HL-60 (cell line): Measurements from ENCODE around the gene HSPA4L.

Experiments used
- DNase-seq, 2 experiments: peaks; one replicate each; pipeline ENCODE4 v3.0.0-alpha.2; 2010 to 2020; ENCODE audit warnings: low read depth in 1 of 2, low spot score in 1 of 2
- H3K27ac ChIP-seq: fragments of 250-450 bp; sonication (Bioruptor Pico); replicated peaks from 2 replicates; pipeline ENCODE4 v1.5.1; 2020; ENCODE audit warnings: mild to moderate bottlenecking, moderate library complexity
- H3K27me3 ChIP-seq: fragments of 250-450 bp; sonication (Bioruptor Pico); 2 replicates; pipeline ENCODE4 v1.5.1; 2021; ENCODE audit warnings: mild to moderate bottlenecking, moderate library complexity; ENCODE audit not compliant: insufficient read depth, poor library complexity, severe bottlenecking
- H3K4me3 ChIP-seq: replicated peaks from 2 replicates; pipeline ENCODE4 v1.5.1; 2011; ENCODE audit warnings: mild to moderate bottlenecking, control low read depth, low read length; ENCODE audit not compliant: insufficient read depth
- GABPA ChIP-seq: IDR thresholded peaks from 2 replicates; pipeline ENCODE4 v1.6.1; 2012; ENCODE audit warnings: low read depth
- POLR2AphosphoS5 ChIP-seq: IDR thresholded peaks from 2 replicates; pipeline ENCODE4 v1.6.1; 2012; ENCODE audit warnings: low read depth
- SPI1 ChIP-seq: IDR thresholded peaks from 2 replicates; pipeline ENCODE4 v1.6.1; 2012; ENCODE audit warnings: low read depth, mild to moderate bottlenecking, borderline replicate concordance
- long read RNA-seq: library from polyadenylated mRNA; unstranded; transcript quantifications from one replicate; pipeline ENCODE4 v2.0.0, GENCODE V29; 2020
- TF ChIP-seq, protein P1 (sequence below): IDR thresholded peaks from one replicate; pipeline ENCODE4 v1.5.1; 2011; ENCODE audit warnings: low read length, control low read depth, inconsistent platforms; ENCODE audit not compliant: insufficient read depth
- TF ChIP-seq, protein P2 (sequence below): IDR thresholded peaks from 2 replicates; pipeline ENCODE4 v1.6.1; 2012; ENCODE audit warnings: low read depth; ENCODE audit not compliant: insufficient replicate concordance

The HSPA4L gene
- long read RNA-seq, full-length matches to known transcripts: 20 of 108 reads
- long read RNA-seq, partial matches to known transcripts: 79 of 108 reads
- long read RNA-seq, other reads (novel, unspliced or antisense): 9 of 108 reads

DNA sequence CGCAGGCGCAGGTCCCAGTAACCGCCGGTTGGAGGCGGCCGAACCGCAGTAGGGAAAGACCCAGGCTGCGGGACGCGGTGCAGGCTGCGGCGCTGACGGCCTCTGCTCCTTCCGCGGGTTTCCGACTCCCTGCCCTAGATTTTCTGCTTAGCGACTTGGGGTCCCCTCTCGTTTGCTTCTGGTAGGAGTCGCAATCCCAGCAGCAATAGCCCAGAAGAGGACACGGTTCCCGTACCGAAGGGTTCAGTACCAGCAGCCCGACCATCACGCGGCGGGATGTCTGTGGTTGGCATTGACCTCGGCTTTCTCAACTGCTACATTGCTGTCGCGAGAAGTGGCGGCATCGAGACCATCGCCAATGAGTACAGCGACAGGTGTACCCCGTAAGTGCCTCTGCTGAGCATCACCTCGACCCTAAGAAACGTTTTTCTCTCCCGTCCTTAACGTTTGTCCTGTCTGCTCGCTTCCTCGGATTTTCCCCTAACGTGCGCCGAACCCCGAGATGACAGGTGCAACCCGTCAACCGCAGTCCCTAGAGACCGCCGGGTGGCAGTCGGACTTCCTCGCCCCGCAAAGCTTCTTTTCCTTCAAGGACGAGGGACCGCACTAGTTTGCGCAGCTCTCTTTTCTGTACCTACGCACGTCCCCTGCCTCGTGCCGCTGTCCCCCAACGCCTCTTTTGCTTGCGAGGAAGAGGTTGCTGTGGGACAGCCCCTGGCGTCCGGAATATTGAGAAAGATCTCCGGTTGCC lies at the start of gene HSPA4L:
TSS of gene HSPA4L (plus strand) at position 48 of the 751 bp plus-strand sequence. CDS start at position 277, 229 bp downstream.
- no peak for TF ChIP-seq GABPA
- TF ChIP-seq POLR2AphosphoS5: peak; percentile 78
- TF ChIP-seq, protein P1, sequence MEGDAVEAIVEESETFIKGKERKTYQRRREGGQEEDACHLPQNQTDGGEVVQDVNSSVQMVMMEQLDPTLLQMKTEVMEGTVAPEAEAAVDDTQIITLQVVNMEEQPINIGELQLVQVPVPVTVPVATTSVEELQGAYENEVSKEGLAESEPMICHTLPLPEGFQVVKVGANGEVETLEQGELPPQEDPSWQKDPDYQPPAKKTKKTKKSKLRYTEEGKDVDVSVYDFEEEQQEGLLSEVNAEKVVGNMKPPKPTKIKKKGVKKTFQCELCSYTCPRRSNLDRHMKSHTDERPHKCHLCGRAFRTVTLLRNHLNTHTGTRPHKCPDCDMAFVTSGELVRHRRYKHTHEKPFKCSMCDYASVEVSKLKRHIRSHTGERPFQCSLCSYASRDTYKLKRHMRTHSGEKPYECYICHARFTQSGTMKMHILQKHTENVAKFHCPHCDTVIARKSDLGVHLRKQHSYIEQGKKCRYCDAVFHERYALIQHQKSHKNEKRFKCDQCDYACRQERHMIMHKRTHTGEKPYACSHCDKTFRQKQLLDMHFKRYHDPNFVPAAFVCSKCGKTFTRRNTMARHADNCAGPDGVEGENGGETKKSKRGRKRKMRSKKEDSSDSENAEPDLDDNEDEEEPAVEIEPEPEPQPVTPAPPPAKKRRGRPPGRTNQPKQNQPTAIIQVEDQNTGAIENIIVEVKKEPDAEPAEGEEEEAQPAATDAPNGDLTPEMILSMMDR: no peak
- TF ChIP-seq SPI1: no peak
- TF ChIP-seq, protein P2, sequence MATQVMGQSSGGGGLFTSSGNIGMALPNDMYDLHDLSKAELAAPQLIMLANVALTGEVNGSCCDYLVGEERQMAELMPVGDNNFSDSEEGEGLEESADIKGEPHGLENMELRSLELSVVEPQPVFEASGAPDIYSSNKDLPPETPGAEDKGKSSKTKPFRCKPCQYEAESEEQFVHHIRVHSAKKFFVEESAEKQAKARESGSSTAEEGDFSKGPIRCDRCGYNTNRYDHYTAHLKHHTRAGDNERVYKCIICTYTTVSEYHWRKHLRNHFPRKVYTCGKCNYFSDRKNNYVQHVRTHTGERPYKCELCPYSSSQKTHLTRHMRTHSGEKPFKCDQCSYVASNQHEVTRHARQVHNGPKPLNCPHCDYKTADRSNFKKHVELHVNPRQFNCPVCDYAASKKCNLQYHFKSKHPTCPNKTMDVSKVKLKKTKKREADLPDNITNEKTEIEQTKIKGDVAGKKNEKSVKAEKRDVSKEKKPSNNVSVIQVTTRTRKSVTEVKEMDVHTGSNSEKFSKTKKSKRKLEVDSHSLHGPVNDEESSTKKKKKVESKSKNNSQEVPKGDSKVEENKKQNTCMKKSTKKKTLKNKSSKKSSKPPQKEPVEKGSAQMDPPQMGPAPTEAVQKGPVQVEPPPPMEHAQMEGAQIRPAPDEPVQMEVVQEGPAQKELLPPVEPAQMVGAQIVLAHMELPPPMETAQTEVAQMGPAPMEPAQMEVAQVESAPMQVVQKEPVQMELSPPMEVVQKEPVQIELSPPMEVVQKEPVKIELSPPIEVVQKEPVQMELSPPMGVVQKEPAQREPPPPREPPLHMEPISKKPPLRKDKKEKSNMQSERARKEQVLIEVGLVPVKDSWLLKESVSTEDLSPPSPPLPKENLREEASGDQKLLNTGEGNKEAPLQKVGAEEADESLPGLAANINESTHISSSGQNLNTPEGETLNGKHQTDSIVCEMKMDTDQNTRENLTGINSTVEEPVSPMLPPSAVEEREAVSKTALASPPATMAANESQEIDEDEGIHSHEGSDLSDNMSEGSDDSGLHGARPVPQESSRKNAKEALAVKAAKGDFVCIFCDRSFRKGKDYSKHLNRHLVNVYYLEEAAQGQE: peak; percentile 35
- peak; percentile 44 to 73 for DNase-seq
- Histone ChIP-seq H3K27ac (peak within 1 kb of the TSS; percentile 83), H3K4me3 (peak within 1 kb of the TSS; percentile 57), H3K27me3 (no peaks in the 10 kb centered on the region)

DNA sequence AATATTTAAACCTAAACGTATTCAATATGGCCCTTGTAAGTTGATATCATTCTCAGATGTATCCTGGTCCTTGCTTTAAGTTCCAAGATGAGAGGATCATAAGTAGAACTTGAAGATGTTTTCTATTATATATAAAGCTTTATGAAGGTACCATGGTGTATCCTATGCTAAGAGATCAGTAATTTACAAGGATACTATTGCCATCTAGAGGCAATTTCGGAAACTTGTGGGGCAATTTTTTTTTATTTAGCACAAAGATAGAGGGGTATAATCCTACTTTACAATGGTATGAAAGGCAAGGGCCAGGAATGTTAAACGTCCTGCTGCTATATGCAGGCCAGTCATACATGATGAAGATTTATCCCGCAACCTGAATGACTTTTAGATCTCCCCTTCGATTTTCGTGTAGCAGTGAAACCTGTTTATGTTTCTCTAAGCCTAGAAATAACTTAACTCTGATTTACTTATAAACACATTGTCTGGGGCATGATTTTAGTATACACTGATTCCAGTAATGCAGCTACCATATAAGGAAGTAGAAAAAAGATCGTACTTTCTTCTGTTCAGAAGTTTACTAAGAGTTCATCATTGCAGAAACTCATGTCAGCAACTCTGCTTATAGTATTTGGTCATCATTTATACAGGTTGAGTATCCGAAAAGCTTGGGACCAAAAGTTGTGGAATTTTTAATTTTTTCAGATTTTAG lies 49.3 kb upstream of the HSPA4L start:
- TF ChIP-seq GABPA: no peak
- TF ChIP-seq, protein P1: peak; percentile 1
- TF ChIP-seq POLR2AphosphoS5: no peak
- TF ChIP-seq, protein P2: no peak
- TF ChIP-seq SPI1: no peak
- H3K27ac ChIP-seq: no peak overlapping the region
- DNase-seq: peak in 1 of 2 experiments; percentile 6
- peaks cover 4% of the 10 kb centered on the region for H3K27me3 ChIP-seq
- H3K4me3 ChIP-seq: no peak overlapping the region

DNA sequence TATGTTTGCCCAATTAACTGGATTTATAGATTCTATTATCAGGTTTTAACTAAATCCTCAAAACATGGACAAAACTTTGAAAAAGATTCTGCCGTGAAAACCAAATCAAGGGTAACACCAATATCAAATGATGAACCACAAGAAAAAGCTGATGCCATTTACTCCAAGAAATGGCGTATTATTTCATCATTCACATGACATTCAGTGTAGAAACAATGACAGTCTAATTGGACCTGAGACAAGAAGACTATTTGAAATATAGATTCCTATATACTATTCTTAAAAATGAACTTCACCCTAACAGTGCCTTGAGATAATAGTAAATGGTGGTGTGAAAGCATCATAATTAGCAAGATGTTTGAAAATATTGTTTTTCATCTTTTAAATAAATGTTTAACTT lies 47.1 kb upstream of the HSPA4L start:
- TF ChIP-seq, protein P2: no peak
- TF ChIP-seq GABPA (no peak), POLR2AphosphoS5 (no peak), SPI1 (no peak)
- TF ChIP-seq, protein P1: no peak
- no peak for DNase-seq

More for the DNA sequence above, 47.1 kb upstream of the HSPA4L start:
- H3K4me3 ChIP-seq: no peak overlapping the region
- peaks cover 4% of the 10 kb centered on the region for H3K27me3 ChIP-seq
- no peak overlapping the region for H3K27ac ChIP-seq
